Uterus (tissue), 4 donors: Measurements from ENCODE around the gene FCAR. TPM values are rescaled to one million over a fixed set of nuclear protein-coding genes. Genes with fewer than 3 reads are reported as not detected.
"Not testable (repeated sequence)": the region's sequence is repeated elsewhere in the genome, so short reads cannot be mapped to it uniquely, and the experiment has no call there.

Experiments
- DNase-seq, 2 donors: peaks; one replicate each; pipeline ENCODE4 v3.0.0-alpha.2; 2019 to 2020
- H3K27ac ChIP-seq, 2 donors: fragments of 200-600 bp; sonication (generic); 1 replicate in 1 of 2; 2 replicates in 1 of 2; pipeline ENCODE4 v1.5.1; 2016 to 2018
- H3K27me3 ChIP-seq, 2 donors: fragments of 200-600 bp; sonication (generic); one replicate each; pipeline ENCODE4 v1.5.1; 2018 to 2019; ENCODE audit warnings: control low read depth in 1 of 2
- H3K36me3 ChIP-seq, 2 donors: fragments of 200-600 bp; sonication (generic); one replicate each; pipeline ENCODE4 v1.5.1; 2019; ENCODE audit warnings: control low read depth in 1 of 2
- H3K4me1 ChIP-seq, 2 donors: fragments of 200-600 bp; sonication (generic); one replicate each; pipeline ENCODE4 v1.5.1; 2018 to 2019; ENCODE audit warnings: control low read depth in 1 of 2
- H3K4me3 ChIP-seq, 2 donors: fragments of 200-600 bp; sonication (generic); 1 replicate in 1 of 2; 2 replicates in 1 of 2; pipeline ENCODE4 v1.5.1; 2018 to 2019; ENCODE audit warnings: mild to moderate bottlenecking in 1 of 2
- H3K9me3 ChIP-seq, 2 donors: fragments of 200-600 bp; sonication (generic); one replicate each; pipeline ENCODE4 v1.5.1; 2019; ENCODE audit warnings: control low read depth in 1 of 2
- CTCF ChIP-seq, 4 experiments: fragments of 200-600 bp in 2 of 4; fragments of 450-650 bp in 2 of 4; sonication (generic) in 2 of 4; IDR thresholded peaks; one replicate each; pipeline ENCODE4 v1.5.1; 2016 to 2019; ENCODE audit warnings: antibody characterized with exemption in 4 of 4, mild to moderate bottlenecking in 2 of 4, moderate library complexity in 1 of 4
- POLR2A ChIP-seq, 2 donors: fragments of 450-650 bp; IDR thresholded peaks; one replicate each; pipeline ENCODE4 v1.6.1; 2016; ENCODE audit warnings: antibody characterized with exemption in 2 of 2, mild to moderate bottlenecking in 1 of 2, moderate library complexity in 1 of 2
- intact Hi-C: fragments of 100-400 bp; cut with DNase I; formaldehyde crosslinking; loops from one replicate; pipeline ENCODE4 v1.15.1; 2023; ENCODE audit warnings: low total_unique reads
- total RNA-seq, 4 donors: library from RNA; depleted of rRNA in 3 of 4; stranded (reverse); fragments of >200 nt in 3 of 4; gene quantifications; one replicate each; pipeline versions ENCODE4 v1.1.0 to v1.2.4, GENCODE V29; 2014 to 2023
- donor health status: DM: yes; HTN: yes; CAD: no.

Gene FCAR
- total RNA-seq, 4 donors from 2014 or later = 0.40 to 20.0 (median 1.4) TPM

- no peak overlapping the region for H3K4me3 ChIP-seq
- TF ChIP-seq POLR2A (IDR thresholded peaks at IDR 0.05) (no peak), CTCF (IDR thresholded peaks at IDR 0.05) (no peak)
- DNase-seq = no peak
- H3K27ac ChIP-seq = no peak overlapping the region
- no peaks in the 10 kb centered on the region for H3K9me3 ChIP-seq
- H3K36me3 ChIP-seq = no peaks in the 10 kb centered on the region
- intact Hi-C loops = no loop called here
- no peaks in the 10 kb centered on the region for H3K27me3 ChIP-seq
- H3K4me1 ChIP-seq = no peaks in the 10 kb centered on the region
Observed at GRCh38 chr19:54902061-54902460, 28.0 kb downstream of the FCAR start.

DNA sequence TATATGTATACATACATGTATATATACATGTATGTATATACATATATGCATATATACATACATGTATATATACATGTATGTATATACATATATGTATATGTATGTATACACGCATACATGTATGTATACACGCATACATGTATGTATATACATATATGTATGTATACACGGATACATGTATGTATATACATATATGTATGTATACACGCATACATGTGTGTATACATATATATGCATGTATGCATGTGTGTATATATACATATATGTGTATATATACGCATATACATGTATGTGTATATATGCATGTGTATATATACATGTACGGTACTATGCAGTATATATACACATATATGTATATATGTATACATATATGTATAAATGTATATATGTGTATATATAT, 29.3 kb downstream of the FCAR start:
- Histone ChIP-seq H3K4me1 (no peaks in the 10 kb centered on the region), H3K27me3 (no peaks in the 10 kb centered on the region), H3K4me3 (no peak overlapping the region), H3K27ac (no peak overlapping the region), H3K9me3 (no peaks in the 10 kb centered on the region), H3K36me3 (no peaks in the 10 kb centered on the region)
- no peak for TF ChIP-seq POLR2A (IDR thresholded peaks at IDR 0.05)
- no peak for TF ChIP-seq CTCF (IDR thresholded peaks at IDR 0.05)
- intact Hi-C loops = no loop called here
- no peak for DNase-seq

DNA sequence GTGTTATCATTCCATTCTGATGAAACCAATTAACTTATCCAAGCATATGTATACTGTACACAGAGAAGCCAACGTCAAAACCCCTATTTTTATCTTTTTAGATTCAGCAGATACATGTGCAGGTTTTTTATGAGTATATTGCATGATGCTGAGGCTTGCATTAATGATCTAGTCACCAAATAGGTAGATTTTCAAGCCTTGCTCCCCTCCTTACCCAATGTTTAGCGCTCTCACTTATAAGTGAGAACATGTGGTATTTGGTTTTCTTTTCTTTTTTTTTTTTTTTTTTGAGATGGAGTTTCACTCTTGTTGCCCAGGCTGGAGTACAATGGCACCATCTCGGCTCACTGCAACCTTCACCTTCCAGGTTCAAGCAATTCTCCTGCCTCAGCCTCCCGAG, 30.2 kb downstream of the FCAR start:
- H3K27ac ChIP-seq, H3K27me3 ChIP-seq, H3K36me3 ChIP-seq, H3K4me1 ChIP-seq, DNase-seq, intact Hi-C loops, H3K4me3 ChIP-seq, H3K9me3 ChIP-seq: not testable (repeated sequence)

DNA sequence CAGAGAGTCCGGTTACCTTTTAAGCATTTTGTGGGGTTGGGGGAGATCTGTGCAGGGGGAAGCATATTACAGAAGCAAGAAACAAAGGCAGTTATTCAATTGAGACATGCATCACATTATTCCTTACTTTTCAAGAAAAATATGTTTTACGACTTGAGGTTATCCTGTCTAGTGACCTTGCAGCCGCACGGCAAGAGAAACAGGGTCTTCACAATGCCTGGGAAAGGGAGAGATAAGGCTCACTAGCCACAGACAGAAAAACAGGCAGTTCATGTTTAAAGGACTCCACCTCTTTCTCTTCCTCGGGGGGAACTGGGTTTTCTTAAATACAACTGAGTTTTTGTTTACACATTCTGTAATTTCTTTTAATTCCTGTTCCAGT, 31.4 kb downstream of the FCAR start:
- intact Hi-C loops = no loop called here
- Histone ChIP-seq H3K27me3 (no peaks in the 10 kb centered on the region), H3K27ac (no peak overlapping the region), H3K9me3 (no peaks in the 10 kb centered on the region), H3K4me3 (no peak overlapping the region), H3K4me1 (no peaks in the 10 kb centered on the region), H3K36me3 (no peaks in the 10 kb centered on the region)
- TF ChIP-seq POLR2A (IDR thresholded peaks at IDR 0.05) = no peak
- TF ChIP-seq CTCF (IDR thresholded peaks at IDR 0.05) = no peak
- no peak for DNase-seq

DNA sequence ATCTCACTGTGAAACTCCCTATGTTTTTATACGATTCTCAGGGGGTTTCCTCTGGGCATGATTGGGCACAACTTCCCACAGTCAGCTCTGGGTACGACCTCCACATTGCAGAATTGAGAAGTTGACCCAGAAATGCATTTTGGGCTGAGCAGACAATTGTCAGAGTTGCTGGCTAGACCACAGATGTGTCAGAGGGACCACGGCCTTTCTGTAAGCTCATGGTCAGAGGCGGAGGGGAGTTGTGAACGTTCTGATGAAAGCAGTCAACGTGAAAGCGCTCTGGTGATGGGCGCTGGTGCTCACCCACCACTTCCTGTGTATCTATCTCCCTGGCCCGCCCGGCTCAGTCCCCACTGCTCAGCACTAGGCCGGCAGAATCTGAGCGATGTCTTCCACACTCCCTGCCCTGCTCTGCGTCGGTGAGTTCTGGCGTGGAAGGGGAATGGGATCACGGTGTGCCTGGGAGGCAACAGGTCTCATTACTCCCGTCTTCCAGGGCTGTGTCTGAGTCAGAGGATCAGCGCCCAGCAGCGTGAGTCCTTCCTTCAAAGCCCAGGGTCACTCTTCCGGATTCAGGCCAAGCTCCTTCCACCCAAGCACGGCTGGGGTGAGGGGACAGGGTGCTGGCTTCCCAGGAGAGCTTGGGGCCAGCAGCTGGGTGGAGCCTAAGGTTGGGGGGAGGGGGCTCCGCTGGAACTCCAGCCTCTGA, 31.9 kb downstream of the FCAR start, which contains the start of gene NCR1:
Gene NCR1 (plus strand): TSS at position 346 of the 709 bp plus-strand sequence. CDS start 40 bp downstream, at position 386.
- Histone ChIP-seq H3K4me1 (no peaks in the 10 kb centered on the region), H3K9me3 (no peaks in the 10 kb centered on the region), H3K36me3 (no peaks in the 10 kb centered on the region), H3K4me3 (no peak within 1 kb of the TSS), H3K27me3 (no peaks in the 10 kb centered on the region), H3K27ac (no peak within 1 kb of the TSS)
- DNase-seq = no peak
- intact Hi-C loops = no loop called here
- TF ChIP-seq CTCF (IDR thresholded peaks at IDR 0.05) (no peak), POLR2A (IDR thresholded peaks at IDR 0.05) (no peak)

- H3K4me3 ChIP-seq = no peak overlapping the region
- no peak for TF ChIP-seq POLR2A (IDR thresholded peaks at IDR 0.05)
- TF ChIP-seq CTCF (IDR thresholded peaks at IDR 0.05) = no peak
Observed at GRCh38 chr19:54906819-54907218, 32.8 kb downstream of the FCAR start.

GRCh38 chr19:54907899-54908298, 33.9 kb downstream of the FCAR start:
- H3K36me3 ChIP-seq, H3K4me3 ChIP-seq, intact Hi-C loops, H3K4me1 ChIP-seq, H3K9me3 ChIP-seq, H3K27me3 ChIP-seq, H3K27ac ChIP-seq, DNase-seq: not testable (repeated sequence)

More at GRCh38 chr19:54906819-54907218, 32.8 kb downstream of the FCAR start:
- H3K27ac ChIP-seq = no peak overlapping the region
- H3K9me3 ChIP-seq = no peaks in the 10 kb centered on the region
- no peaks in the 10 kb centered on the region for H3K4me1 ChIP-seq
- intact Hi-C loops = no loop called here
- DNase-seq = no peak
- H3K36me3 ChIP-seq = no peaks in the 10 kb centered on the region
- H3K27me3 ChIP-seq = no peaks in the 10 kb centered on the region
